GM23338 (cell line): ENCODE results near the gene ADORA1.

Source experiments
- CREB1 ChIP-seq: fragments of 250-450 bp; sonication (Bioruptor Pico); IDR thresholded peaks from 2 replicates; pipeline ENCODE4 v1.5.0; 2020; ENCODE audit warnings: low read depth, mild to moderate bottlenecking, moderate library complexity
- CTCF ChIP-seq, 2 experiments: fragments of 200-600 bp in 1 of 2; sonication (generic) in 1 of 2; conservative IDR thresholded peaks; 2 replicates each; pipeline versions ENCODE4 v1.5.1 to v1.6.1; 2016 to 2017; ENCODE audit warnings: antibody characterized with exemption in 2 of 2, low read depth in 2 of 2, mild to moderate bottlenecking in 2 of 2, moderate library complexity in 1 of 2
- ETS1 ChIP-seq: IDR thresholded peaks from 2 replicates; pipeline ENCODE4 v1.6.1; 2016; ENCODE audit warnings: antibody characterized with exemption
- EZH2 ChIP-seq: fragments of 200-600 bp; sonication (generic); IDR thresholded peaks from one replicate; pipeline ENCODE4 v1.8.0; 2017; ENCODE audit warnings: antibody characterized with exemption, mild to moderate bottlenecking, low read depth; ENCODE audit not compliant: unreplicated experiment
- EZH2phosphoT487 ChIP-seq: fragments of 200-600 bp; sonication (generic); IDR thresholded peaks from one replicate; pipeline ENCODE4 v1.8.1; 2018; ENCODE audit warnings: antibody characterized with exemption; ENCODE audit not compliant: unreplicated experiment
- JUNB ChIP-seq: IDR thresholded peaks from one replicate; pipeline ENCODE4 v1.6.1; 2016; ENCODE audit warnings: antibody characterized with exemption; ENCODE audit not compliant: unreplicated experiment
- NANOG ChIP-seq: IDR thresholded peaks from 2 replicates; pipeline ENCODE4 v1.6.1; 2016; ENCODE audit warnings: antibody characterized with exemption, borderline replicate concordance
- POLR2AphosphoS5 ChIP-seq: IDR thresholded peaks from 2 replicates; pipeline ENCODE4 v1.6.1; 2016; ENCODE audit warnings: antibody characterized with exemption, low read depth
- STAT1 ChIP-seq: IDR thresholded peaks from one replicate; pipeline ENCODE4 v1.6.1; 2016; ENCODE audit warnings: antibody characterized with exemption; ENCODE audit not compliant: unreplicated experiment
- ZNF114 ChIP-seq: fragments of 250-450 bp; sonication (Bioruptor Pico); IDR thresholded peaks from 2 replicates; pipeline ENCODE4 v1.5.0; 2020; ENCODE audit warnings: mild to moderate bottlenecking, moderate library complexity
- ZNF331 ChIP-seq: fragments of 250-450 bp; sonication (Bioruptor Pico); IDR thresholded peaks from 2 replicates; pipeline ENCODE4 v1.5.0; 2020; ENCODE audit warnings: low read depth, mild to moderate bottlenecking, moderate library complexity
- ZNF462 ChIP-seq: fragments of 250-450 bp; sonication (Bioruptor Pico); IDR thresholded peaks from 2 replicates; pipeline ENCODE4 v1.5.0; 2020; ENCODE audit warnings: mild to moderate bottlenecking, moderate library complexity
- TF ChIP-seq, protein P1 (sequence below): IDR thresholded peaks from one replicate; pipeline ENCODE4 v1.6.1; 2018; ENCODE audit warnings: antibody characterized with exemption; ENCODE audit not compliant: unreplicated experiment

DNA sequence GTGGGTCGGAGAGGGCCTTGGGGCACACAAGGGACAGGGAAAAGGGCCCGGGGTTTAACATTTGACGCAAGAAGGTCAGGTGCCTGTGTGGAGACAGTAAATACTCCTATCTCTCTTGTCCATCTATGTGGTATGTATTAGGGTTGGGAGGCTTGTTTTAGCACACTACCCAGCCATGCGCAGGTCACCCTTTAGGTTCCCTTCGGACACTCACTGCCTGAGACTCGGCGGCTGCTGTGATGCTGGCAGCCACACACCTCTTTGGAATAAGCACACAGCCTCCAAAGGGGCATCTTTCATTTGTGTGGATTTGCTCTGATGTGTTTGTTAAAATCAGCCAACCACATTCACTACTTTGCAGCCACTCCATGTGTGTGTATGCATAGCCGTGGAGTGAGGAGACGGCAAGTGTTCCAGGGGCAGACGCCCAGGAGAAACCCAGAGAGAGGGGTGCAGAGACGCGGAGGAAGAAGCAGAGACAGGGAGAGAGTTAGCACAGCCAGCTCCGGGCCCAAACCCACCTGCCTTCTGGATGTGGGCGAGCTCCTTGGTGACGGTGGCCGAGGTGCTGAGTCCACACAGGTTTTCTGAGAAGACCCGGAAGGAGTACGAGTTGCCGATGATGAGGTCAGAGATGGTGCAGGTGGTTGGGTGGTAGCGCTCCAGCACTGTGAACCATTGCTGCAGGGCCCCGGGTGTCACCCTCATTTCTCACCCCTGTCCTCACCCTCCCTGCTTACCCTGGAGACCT lies 42.4 kb downstream of the ADORA1 start:
- TF ChIP-seq CTCF (conservative IDR thresholded peaks at IDR 0.05; ENCODE audit: low read depth in 2 of 2), result no peak
- no peak for TF ChIP-seq EZH2
- TF ChIP-seq JUNB, result no peak
- no peak for TF ChIP-seq EZH2phosphoT487
- TF ChIP-seq, protein P1, sequence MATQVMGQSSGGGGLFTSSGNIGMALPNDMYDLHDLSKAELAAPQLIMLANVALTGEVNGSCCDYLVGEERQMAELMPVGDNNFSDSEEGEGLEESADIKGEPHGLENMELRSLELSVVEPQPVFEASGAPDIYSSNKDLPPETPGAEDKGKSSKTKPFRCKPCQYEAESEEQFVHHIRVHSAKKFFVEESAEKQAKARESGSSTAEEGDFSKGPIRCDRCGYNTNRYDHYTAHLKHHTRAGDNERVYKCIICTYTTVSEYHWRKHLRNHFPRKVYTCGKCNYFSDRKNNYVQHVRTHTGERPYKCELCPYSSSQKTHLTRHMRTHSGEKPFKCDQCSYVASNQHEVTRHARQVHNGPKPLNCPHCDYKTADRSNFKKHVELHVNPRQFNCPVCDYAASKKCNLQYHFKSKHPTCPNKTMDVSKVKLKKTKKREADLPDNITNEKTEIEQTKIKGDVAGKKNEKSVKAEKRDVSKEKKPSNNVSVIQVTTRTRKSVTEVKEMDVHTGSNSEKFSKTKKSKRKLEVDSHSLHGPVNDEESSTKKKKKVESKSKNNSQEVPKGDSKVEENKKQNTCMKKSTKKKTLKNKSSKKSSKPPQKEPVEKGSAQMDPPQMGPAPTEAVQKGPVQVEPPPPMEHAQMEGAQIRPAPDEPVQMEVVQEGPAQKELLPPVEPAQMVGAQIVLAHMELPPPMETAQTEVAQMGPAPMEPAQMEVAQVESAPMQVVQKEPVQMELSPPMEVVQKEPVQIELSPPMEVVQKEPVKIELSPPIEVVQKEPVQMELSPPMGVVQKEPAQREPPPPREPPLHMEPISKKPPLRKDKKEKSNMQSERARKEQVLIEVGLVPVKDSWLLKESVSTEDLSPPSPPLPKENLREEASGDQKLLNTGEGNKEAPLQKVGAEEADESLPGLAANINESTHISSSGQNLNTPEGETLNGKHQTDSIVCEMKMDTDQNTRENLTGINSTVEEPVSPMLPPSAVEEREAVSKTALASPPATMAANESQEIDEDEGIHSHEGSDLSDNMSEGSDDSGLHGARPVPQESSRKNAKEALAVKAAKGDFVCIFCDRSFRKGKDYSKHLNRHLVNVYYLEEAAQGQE, result no peak
- no peak for TF ChIP-seq CREB1 (CRISPR knock-in tag)
- TF ChIP-seq ZNF331 (CRISPR knock-in tag), result no peak
- TF ChIP-seq POLR2AphosphoS5, result no peak
- no peak for TF ChIP-seq STAT1
- TF ChIP-seq ZNF114 (CRISPR knock-in tag), result no peak
- TF ChIP-seq ETS1, result no peak
- no peak for TF ChIP-seq ZNF462
- TF ChIP-seq NANOG, result no peak
